Tibial artery (tissue), 4 donors: ENCODE measurements around the gene FERMT2.

Experiments
- DNase-seq, 2 donors: peaks; one replicate each; pipeline ENCODE4 v3.0.0-alpha.2; 2019
- H3K27ac ChIP-seq, 2 donors: fragments of 200-600 bp; sonication (generic) in 1 of 2; 1 replicate in 1 of 2; 2 replicates in 1 of 2; pipeline ENCODE4 v1.5.1; 2018 to 2019; ENCODE audit warnings: mild to moderate bottlenecking in 1 of 2
- H3K27me3 ChIP-seq, 2 donors: fragments of 200-600 bp; sonication (generic) in 1 of 2; one replicate each; pipeline versions ENCODE4 v1.5.1 to v1.6.0; 2016 to 2019
- H3K36me3 ChIP-seq, 3 donors: fragments of 200-600 bp; sonication (generic) in 2 of 3; one replicate each; pipeline ENCODE4 v1.5.1; 2016 to 2019; ENCODE audit warnings: mild to moderate bottlenecking in 2 of 3
- H3K4me1 ChIP-seq, 4 donors: fragments of 200-600 bp; sonication (generic) in 2 of 4; 1 replicate in 3 of 4; 2 replicates in 1 of 4; pipeline ENCODE4 v1.5.1; 2016 to 2019
- H3K4me3 ChIP-seq, 2 donors: fragments of 200-600 bp; sonication (generic) in 1 of 2; 1 replicate in 1 of 2; 2 replicates in 1 of 2; pipeline ENCODE4 v1.5.1; 2018 to 2019; ENCODE audit warnings: mild to moderate bottlenecking in 2 of 2
- H3K9me3 ChIP-seq, 3 donors: fragments of 200-600 bp; sonication (generic) in 1 of 3; one replicate each; pipeline ENCODE4 v1.5.1; 2016 to 2019
- CTCF ChIP-seq, 2 experiments: fragments of 200-600 bp in 1 of 2; fragments of 450-650 bp in 1 of 2; IDR thresholded peaks; one replicate each; pipeline ENCODE4 v1.5.1; 2017 to 2019; ENCODE audit warnings: antibody characterized with exemption in 2 of 2, mild to moderate bottlenecking in 1 of 2, moderate library complexity in 1 of 2
- intact Hi-C: fragments of 100-400 bp; cut with DNase I; formaldehyde crosslinking; loops from one replicate; pipeline ENCODE4 v1.15.0; 2023; ENCODE audit warnings: low total_unique reads

The FERMT2 gene

GRCh38 chr14:52949249-52949648, 1.6 kb downstream of the FERMT2 start:
- intact Hi-C loops = loop anchor here (5.0 to 10.0 kb wide), 2 partner anchors 42 to 64 kb away; no protein-coding TSS in a partner anchor
- Histone ChIP-seq H3K36me3 (no peaks in the 10 kb centered on the region), H3K4me1 (peaks cover 0 to 75% (median 23%) of the 10 kb centered on the region in 4 donors), H3K4me3 (peak overlapping the region; percentile 85 to 90), H3K27ac (peak overlapping the region; percentile 98 to 99), H3K27me3 (no peaks in the 10 kb centered on the region), H3K9me3 (no peaks in the 10 kb centered on the region)
- DNase-seq = no peak
- TF ChIP-seq CTCF (IDR thresholded peaks at IDR 0.05) = no peak

GRCh38 chr14:52948836-52949235, 2.0 kb downstream of the FERMT2 start:
- Histone ChIP-seq H3K27me3 (no peaks in the 10 kb centered on the region), H3K9me3 (no peaks in the 10 kb centered on the region), H3K27ac (peak overlapping the region; percentile 98 to 99), H3K4me1 (peaks cover 0 to 75% (median 24%) of the 10 kb centered on the region in 4 donors), H3K4me3 (peak overlapping the region; percentile 85 to 90), H3K36me3 (no peaks in the 10 kb centered on the region)
- no peak for DNase-seq
- TF ChIP-seq CTCF (IDR thresholded peaks at IDR 0.05) = no peak
- intact Hi-C loops = loop anchor here (5.0 to 10.0 kb wide), 2 partner anchors 42 to 64 kb away; no protein-coding TSS in a partner anchor

GRCh38 chr14:52948039-52948438, 2.8 kb downstream of the FERMT2 start:
- Histone ChIP-seq H3K27ac (peak overlapping the region; percentile 98 to 99), H3K9me3 (no peaks in the 10 kb centered on the region), H3K36me3 (no peaks in the 10 kb centered on the region), H3K27me3 (no peaks in the 10 kb centered on the region), H3K4me1 (peaks cover 0 to 76% (median 26%) of the 10 kb centered on the region in 4 donors), H3K4me3 (peak overlapping the region; percentile 85 to 90)
- no peak for DNase-seq
- no peak for TF ChIP-seq CTCF (IDR thresholded peaks at IDR 0.05)
- intact Hi-C loops = loop anchor here (5.0 to 10.0 kb wide), 2 partner anchors 41 to 63 kb away; no protein-coding TSS in a partner anchor

GRCh38 chr14:52944254-52944653, 6.6 kb downstream of the FERMT2 start:
- Histone ChIP-seq H3K4me3 (no peak overlapping the region), H3K36me3 (no peaks in the 10 kb centered on the region), H3K27ac (peak overlapping the region; percentile 28 to 98), H3K27me3 (no peaks in the 10 kb centered on the region), H3K4me1 (peaks cover 0 to 99% (median 28%) of the 10 kb centered on the region in 4 donors), H3K9me3 (no peaks in the 10 kb centered on the region)
- no peak for TF ChIP-seq CTCF (IDR thresholded peaks at IDR 0.05)
- intact Hi-C loops = loop anchor here (10.0 kb wide), 1 partner anchor 59 kb away; no protein-coding TSS in a partner anchor
- DNase-seq = no peak

- TF ChIP-seq CTCF (IDR thresholded peaks at IDR 0.05) = no peak
- intact Hi-C loops = no loop called here
- Histone ChIP-seq H3K4me3 (no peak overlapping the region), H3K4me1 (peaks cover 0 to 99% (median 41%) of the 10 kb centered on the region in 4 donors), H3K36me3 (no peaks in the 10 kb centered on the region), H3K27me3 (no peaks in the 10 kb centered on the region), H3K27ac (peak overlapping the region in 1 of 2 donors; percentile 48), H3K9me3 (no peaks in the 10 kb centered on the region)
- no peak for DNase-seq
Observed at GRCh38 chr14:52939427-52939826, 11.4 kb downstream of the FERMT2 start.
